ENCODE data around the gene TSEN2.
"Not testable (repeated sequence)": the region's sequence is repeated elsewhere in the genome, so short reads cannot be mapped to it uniquely, and the experiment has no call there.

GRCh38 chr3:12469222-12469621, 15.1 kb upstream of the TSEN2 start:
- not testable (repeated sequence) for TF ChIP-seq CTCF, POLR2A (IDR thresholded peaks at IDR 0.05)
